Activated B cell treated with CpG ODN at 0.5 μM for 24 hours (primary cell): ENCODE measurements around the gene UBE2R2. TPM values are rescaled to one million over a fixed set of nuclear protein-coding genes. Genes with fewer than 3 reads are reported as not detected.

ENCODE experiments used
- ATAC-seq: fragments of 200-7000 bp; cut with Tn5 transposase; one replicate; pipeline ENCODE4 v1.10.0; 2021; ENCODE audit warnings: low read depth, mild to moderate bottlenecking, moderate library complexity
- CTCF ChIA-PET: fragments of 350-600 bp; sonication (Branson Sonifier 250); formaldehyde crosslinking; loops from one replicate; lab custom pipeline; 2021; ENCODE audit warnings: antibody characterized with exemption; lab: Charles Lee
- POLR2A ChIA-PET: fragments of 350-600 bp; sonication (Branson Sonifier 250); formaldehyde crosslinking; loops from one replicate; lab custom pipeline; 2021; ENCODE audit warnings: antibody characterized with exemption; lab: Charles Lee
- DNase-seq: peaks from one replicate; pipeline ENCODE4 v3.0.0; 2022
- H3K27ac Mint-ChIP-seq: one replicate; pipeline ENCODE4 v1.8.0; 2020; ENCODE audit warnings: mixed read lengths
- H3K27me3 Mint-ChIP-seq: one replicate; pipeline ENCODE4 v1.8.0; 2021; ENCODE audit warnings: mixed read lengths
- H3K36me3 Mint-ChIP-seq: one replicate; pipeline ENCODE4 v1.8.0; 2021; ENCODE audit warnings: low read depth, mixed read lengths
- H3K4me1 Mint-ChIP-seq: one replicate; pipeline ENCODE4 v1.8.0; 2021; ENCODE audit warnings: mixed read lengths
- H3K4me3 Mint-ChIP-seq: one replicate; pipeline ENCODE4 v1.8.0; 2020; ENCODE audit warnings: mild to moderate bottlenecking, mixed read lengths
- H3K9me3 Mint-ChIP-seq: one replicate; pipeline ENCODE4 v1.8.0; 2020; ENCODE audit warnings: mixed read lengths
- CTCF ChIP-seq: fragments of 200-600 bp; IDR thresholded peaks from one replicate; pipeline ENCODE4 v1.8.0; 2022; ENCODE audit warnings: antibody characterized with exemption, mild to moderate bottlenecking
- intact Hi-C: fragments of 100-400 bp; cut with micrococcal nuclease; formaldehyde crosslinking; loops from one replicate; pipeline ENCODE4 v1.15.1; 2024
- total RNA-seq: library from RNA; stranded (reverse); gene quantifications from 2 replicates; pipeline ENCODE4 v1.2.3, GENCODE V29; 2022

Gene UBE2R2
- total RNA-seq, 1 donor from 2014 or later: 28.9 TPM

GRCh38 chr9:33778700-33779351 is 38.1 kb upstream of the UBE2R2 start:
- intact Hi-C loops: loop anchor here (1.0 kb wide), 1 partner anchor 155 kb away; no protein-coding TSS in a partner anchor
- H3K4me3 Mint-ChIP-seq: no peak overlapping the region
- POLR2A ChIA-PET: interaction anchor here (0.9 kb wide), 1 partner anchor 38 kb away, joined by 3 read pairs; the partner anchor contains the start of gene UBE2R2

GRCh38 chr9:33780276-33780675 is 36.7 kb upstream of the UBE2R2 start:
- Mint-ChIP-seq H3K27ac (no peak overlapping the region), H3K4me3 (no peak overlapping the region), H3K9me3 (no peaks in the 10 kb centered on the region), H3K27me3 (peaks cover 9% of the 10 kb centered on the region), H3K4me1 (peaks cover 5% of the 10 kb centered on the region), H3K36me3 (no peaks in the 10 kb centered on the region)
- intact Hi-C loops: no loop called here
- ATAC-seq (no peak), DNase-seq (no peak)
- POLR2A ChIA-PET: no interaction called here
- CTCF ChIA-PET: no interaction called here
- TF ChIP-seq CTCF: no peak

More at GRCh38 chr9:33778700-33779351, 38.1 kb upstream of the UBE2R2 start:
- Mint-ChIP-seq H3K4me1 (peaks cover 5% of the 10 kb centered on the region), H3K27me3 (peaks cover 9% of the 10 kb centered on the region), H3K27ac (no peak overlapping the region), H3K9me3 (no peaks in the 10 kb centered on the region), H3K36me3 (no peaks in the 10 kb centered on the region)
- no peak for DNase-seq
- CTCF ChIA-PET: interaction anchor here (0.8 to 2.3 kb wide), 8 partner anchors 27 to 159 kb away, joined by 3 to 20 read pairs (median 3); no protein-coding TSS in a partner anchor
- peak; percentile 39 for TF ChIP-seq CTCF
- ATAC-seq: peak; percentile 88

- Mint-ChIP-seq H3K9me3 (no peaks in the 10 kb centered on the region), H3K27ac (no peak overlapping the region), H3K27me3 (peaks cover 7% of the 10 kb centered on the region), H3K36me3 (no peaks in the 10 kb centered on the region), H3K4me3 (no peak overlapping the region), H3K4me1 (peaks cover 5% of the 10 kb centered on the region)
- no peak for DNase-seq
- ChIA-PET POLR2A (no interaction called here), CTCF (no interaction called here)
- no peak for TF ChIP-seq CTCF
- intact Hi-C loops: no loop called here
- no peak for ATAC-seq
Observed at GRCh38 chr9:33781736-33782135, 35.2 kb upstream of the UBE2R2 start.

GRCh38 chr9:33782395-33783152 is 34.4 kb upstream of the UBE2R2 start:
- no peaks in the 10 kb centered on the region for H3K9me3 Mint-ChIP-seq
- H3K4me1 Mint-ChIP-seq: peaks cover 5% of the 10 kb centered on the region
- peaks cover 7% of the 10 kb centered on the region for H3K27me3 Mint-ChIP-seq
- ChIA-PET CTCF (no interaction called here), POLR2A (no interaction called here)
- H3K27ac Mint-ChIP-seq: no peak overlapping the region
- DNase-seq: no peak
- no peak for ATAC-seq
- H3K36me3 Mint-ChIP-seq: no peaks in the 10 kb centered on the region
- TF ChIP-seq CTCF: no peak
- no peak overlapping the region for H3K4me3 Mint-ChIP-seq
- intact Hi-C loops: no loop called here

GRCh38 chr9:33785914-33786313 is 31.0 kb upstream of the UBE2R2 start:
- ChIA-PET CTCF (no interaction called here), POLR2A (no interaction called here)
- no peak for ATAC-seq
- H3K27me3 Mint-ChIP-seq: peaks cover 4% of the 10 kb centered on the region
- DNase-seq: no peak
- H3K36me3 Mint-ChIP-seq: no peaks in the 10 kb centered on the region
- no peak for TF ChIP-seq CTCF
- intact Hi-C loops: loop anchor here (1.0 kb wide), 1 partner anchor 66 kb away; no protein-coding TSS in a partner anchor
- no peaks in the 10 kb centered on the region for H3K4me1 Mint-ChIP-seq
- no peaks in the 10 kb centered on the region for H3K9me3 Mint-ChIP-seq
- H3K4me3 Mint-ChIP-seq: no peak overlapping the region
- H3K27ac Mint-ChIP-seq: no peak overlapping the region
